Activated T-cell treated with anti-CD3 and anti-CD28 coated beads, Interleukin-2, amount 50 U/mL, for 48 hours (primary cell): ENCODE measurements around the gene LCK.

Source experiments
- DNase-seq, 2 experiments: peaks; one replicate each; pipeline ENCODE4 v3.0.0-alpha.2; 2020

Gene LCK

DNA sequence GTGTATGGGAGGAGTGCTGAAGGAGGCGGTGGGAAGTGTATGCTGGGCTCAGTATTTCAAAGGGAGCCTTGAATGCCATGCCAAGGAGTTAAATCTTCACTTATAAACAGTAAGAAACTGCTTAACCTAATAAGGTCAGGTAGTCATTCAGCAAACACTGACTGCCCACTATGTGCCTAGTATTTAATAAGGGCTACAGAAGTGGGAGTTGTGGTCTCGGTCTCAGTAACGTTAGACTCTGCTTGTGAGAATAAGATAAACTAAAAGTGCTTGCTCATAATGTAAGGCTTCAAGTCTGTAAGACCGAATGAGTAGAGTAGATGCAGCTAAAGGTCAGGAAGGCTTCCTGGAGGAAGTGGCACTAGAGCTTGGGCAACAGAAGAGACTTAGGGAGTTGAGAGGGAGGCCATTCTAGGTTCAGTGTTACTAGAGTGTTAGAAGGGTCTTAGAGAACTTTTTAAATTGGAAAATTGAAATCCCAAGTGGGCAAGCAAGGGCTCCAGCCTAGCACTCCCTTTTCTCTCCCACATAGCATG is 78.9 kb downstream of the LCK start:
- no peak for DNase-seq

DNA sequence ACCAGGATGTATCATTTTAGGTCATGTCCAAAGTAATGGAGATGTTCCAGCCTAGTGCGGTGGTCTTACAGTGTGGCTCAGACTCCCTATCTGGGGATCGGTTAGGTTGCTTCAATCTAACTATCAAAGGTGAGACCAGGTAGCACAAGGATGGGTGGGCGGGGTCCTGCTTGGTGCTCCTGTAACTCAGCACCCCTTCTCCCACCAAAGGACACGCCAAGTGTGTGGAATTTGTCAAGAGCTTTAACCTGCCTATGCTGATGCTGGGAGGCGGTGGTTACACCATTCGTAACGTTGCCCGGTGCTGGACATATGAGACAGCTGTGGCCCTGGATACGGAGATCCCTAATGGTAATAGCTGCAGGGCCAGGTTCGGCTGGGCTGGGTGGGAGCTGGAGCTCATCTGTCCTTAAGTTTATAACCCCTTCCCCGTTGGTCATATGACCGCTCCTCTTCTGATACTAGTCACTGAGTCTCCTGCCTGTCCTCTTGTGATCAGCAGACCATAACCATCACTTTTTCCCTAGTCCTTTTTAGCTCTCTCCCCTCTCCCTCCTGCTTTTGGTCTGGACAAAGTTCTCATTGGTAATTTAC is 79.6 kb downstream of the LCK start:
- DNase-seq = no peak

DNA sequence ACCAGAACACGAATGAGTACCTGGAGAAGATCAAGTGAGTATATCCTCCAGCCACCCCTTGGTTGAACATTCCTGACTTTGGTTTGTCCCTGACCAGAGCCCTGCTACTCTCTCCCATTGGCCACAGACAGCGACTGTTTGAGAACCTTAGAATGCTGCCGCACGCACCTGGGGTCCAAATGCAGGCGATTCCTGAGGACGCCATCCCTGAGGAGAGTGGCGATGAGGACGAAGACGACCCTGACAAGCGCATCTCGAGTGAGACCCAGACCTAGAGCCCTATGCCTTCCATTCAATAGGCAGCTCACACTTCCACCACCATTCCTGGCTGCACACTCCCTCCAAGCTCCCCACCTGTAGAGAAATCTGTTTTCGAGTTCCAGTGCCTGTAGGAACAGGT is 80.5 kb downstream of the LCK start:
- no peak for DNase-seq

DNA sequence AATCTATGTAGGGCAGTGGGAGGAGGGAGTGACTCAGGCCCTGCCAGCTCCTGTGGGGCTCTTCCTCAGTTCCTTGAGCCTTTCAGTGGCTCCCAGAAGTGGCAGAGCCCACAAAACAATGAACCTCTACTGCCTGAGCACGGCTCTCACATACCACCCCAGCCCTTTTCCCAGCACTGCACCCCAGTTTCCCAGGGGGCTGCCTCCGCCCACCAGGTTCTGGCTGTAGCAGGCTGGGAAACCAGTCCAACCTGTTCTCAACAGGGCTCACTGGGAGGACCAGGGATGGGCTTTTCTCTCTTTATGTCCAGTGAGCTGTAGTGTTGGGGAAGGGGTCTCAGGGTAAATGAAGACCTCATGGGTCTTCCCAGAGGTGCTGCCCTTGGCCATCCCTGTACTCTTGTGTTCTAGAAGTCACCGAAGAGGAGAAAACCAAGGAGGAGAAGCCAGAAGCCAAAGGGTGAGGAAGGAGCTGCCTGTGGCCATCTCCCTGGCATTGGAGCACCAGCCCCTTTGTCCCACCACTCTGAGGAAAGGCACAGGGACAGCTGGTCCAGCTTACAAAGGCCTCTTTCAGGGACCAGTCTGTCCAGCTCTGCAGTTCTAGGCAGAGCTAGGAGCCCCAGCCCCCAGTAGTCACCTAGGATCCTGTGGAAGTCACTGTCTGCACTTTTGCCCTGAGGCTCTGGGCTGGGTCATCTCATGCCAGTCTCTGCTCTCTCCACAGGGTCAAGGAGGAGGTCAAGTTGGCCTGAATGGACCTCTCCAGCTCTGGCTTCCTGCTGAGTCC is 81.4 kb downstream of the LCK start:
- no peak for DNase-seq

DNA sequence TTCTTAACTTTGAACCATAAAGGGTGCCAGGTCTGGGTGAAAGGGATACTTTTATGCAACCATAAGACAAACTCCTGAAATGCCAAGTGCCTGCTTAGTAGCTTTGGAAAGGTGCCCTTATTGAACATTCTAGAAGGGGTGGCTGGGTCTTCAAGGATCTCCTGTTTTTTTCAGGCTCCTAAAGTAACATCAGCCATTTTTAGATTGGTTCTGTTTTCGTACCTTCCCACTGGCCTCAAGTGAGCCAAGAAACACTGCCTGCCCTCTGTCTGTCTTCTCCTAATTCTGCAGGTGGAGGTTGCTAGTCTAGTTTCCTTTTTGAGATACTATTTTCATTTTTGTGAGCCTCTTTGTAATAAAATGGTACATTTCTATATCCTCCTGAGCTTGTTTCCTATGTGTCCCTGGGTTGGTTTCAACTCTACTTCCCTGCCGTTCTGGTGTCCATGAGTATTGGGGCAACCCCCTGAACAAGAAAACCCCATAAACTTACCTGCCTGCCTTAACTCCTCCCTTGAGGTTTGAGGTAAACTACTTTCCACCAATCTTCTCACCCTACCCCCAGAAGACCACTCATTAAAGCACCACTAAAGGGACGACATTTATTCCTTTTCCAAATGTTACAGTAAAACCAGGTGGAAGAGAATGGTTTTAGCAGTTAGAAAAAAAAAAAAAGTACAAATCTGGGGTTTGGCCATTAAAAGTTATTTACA is 82.3 kb downstream of the LCK start:
- no peak for DNase-seq

GRCh38 chr1:32334274-32334861 is 83.3 kb downstream of the LCK start:
- DNase-seq = no peak

GRCh38 chr1:32334864-32335534 is 83.9 kb downstream of the LCK start:
- peak; percentile 72 to 78 for DNase-seq

GRCh38 chr1:32335535-32335789 is 84.4 kb downstream of the LCK start:
- DNase-seq = no peak
